ENCODE measurements around the gene SLC26A4. TPM values are rescaled to one million over a fixed set of nuclear protein-coding genes. Genes with fewer than 3 reads are reported as not detected.

Gene SLC26A4
- total RNA-seq, 4 donors from 2014 or later, result 0.39 to 0.66 (median 0.51) TPM

- no peak overlapping the region for H3K27ac ChIP-seq
Measured at GRCh38 chr7:107700570-107700969, 39.9 kb downstream of the SLC26A4 start.

GRCh38 chr7:107701191-107701590 lies 40.6 kb downstream of the SLC26A4 start:
- TF ChIP-seq EP300 (IDR thresholded peaks at IDR 0.05), result no peak
- no peak for TF ChIP-seq CTCF (IDR thresholded peaks at IDR 0.05)
- TF ChIP-seq POLR2A (IDR thresholded peaks at IDR 0.05), result no peak
- H3K9me3 ChIP-seq, result no peaks in the 10 kb centered on the region
- H3K4me1 ChIP-seq, result peaks cover 0 to 23% (median 0%) of the 10 kb centered on the region in 4 donors
- no peak overlapping the region for H3K4me3 ChIP-seq
- 37 to 42% methylated on average over 3 of the region's 3 CpGs for WGBS, 2 donors
- no peak overlapping the region for H3K27ac ChIP-seq
- H3K27me3 ChIP-seq, result no peaks in the 10 kb centered on the region
- H3K36me3 ChIP-seq, result no peaks in the 10 kb centered on the region
- no peak for DNase-seq (ENCODE audit: low spot score in 2 of 2)

More at GRCh38 chr7:107700570-107700969, 39.9 kb downstream of the SLC26A4 start:
- no peak overlapping the region for H3K4me3 ChIP-seq
- DNase-seq (ENCODE audit: low spot score in 2 of 2), result no peak
- peaks cover 0 to 23% (median 0%) of the 10 kb centered on the region in 4 donors for H3K4me1 ChIP-seq
- no peaks in the 10 kb centered on the region for H3K36me3 ChIP-seq
- no peak for TF ChIP-seq CTCF (IDR thresholded peaks at IDR 0.05)
- TF ChIP-seq EP300 (IDR thresholded peaks at IDR 0.05), result no peak
- TF ChIP-seq POLR2A (IDR thresholded peaks at IDR 0.05), result no peak
- H3K27me3 ChIP-seq, result no peaks in the 10 kb centered on the region
- H3K9me3 ChIP-seq, result no peaks in the 10 kb centered on the region

GRCh38 chr7:107703219-107703618 lies 42.6 kb downstream of the SLC26A4 start:
- Histone ChIP-seq H3K4me1 (peaks cover 0 to 16% (median 0%) of the 10 kb centered on the region in 4 donors), H3K4me3 (no peak overlapping the region), H3K9me3 (no peaks in the 10 kb centered on the region), H3K36me3 (no peaks in the 10 kb centered on the region), H3K27ac (no peak overlapping the region), H3K27me3 (no peaks in the 10 kb centered on the region)
- TF ChIP-seq EP300 (IDR thresholded peaks at IDR 0.05) (no peak), CTCF (IDR thresholded peaks at IDR 0.05) (no peak), POLR2A (IDR thresholded peaks at IDR 0.05) (no peak)
- DNase-seq (ENCODE audit: low spot score in 2 of 2), result no peak

GRCh38 chr7:107703872-107704271 lies 43.2 kb downstream of the SLC26A4 start:
- DNase-seq (ENCODE audit: low spot score in 2 of 2), result no peak
- H3K9me3 ChIP-seq, result no peaks in the 10 kb centered on the region
- no peaks in the 10 kb centered on the region for H3K27me3 ChIP-seq
- H3K4me1 ChIP-seq, result peaks cover 0 to 16% (median 0%) of the 10 kb centered on the region in 4 donors
- WGBS, 2 donors, result 61 to 91% methylated on average over 3 of the region's 3 CpGs
- H3K36me3 ChIP-seq, result no peaks in the 10 kb centered on the region
- H3K27ac ChIP-seq, result no peak overlapping the region
- no peak overlapping the region for H3K4me3 ChIP-seq
- TF ChIP-seq CTCF (IDR thresholded peaks at IDR 0.05), result no peak
- TF ChIP-seq POLR2A (IDR thresholded peaks at IDR 0.05), result no peak
- TF ChIP-seq EP300 (IDR thresholded peaks at IDR 0.05), result no peak

- H3K9me3 ChIP-seq, result no peaks in the 10 kb centered on the region
- H3K27ac ChIP-seq, result no peak overlapping the region
- TF ChIP-seq POLR2A (IDR thresholded peaks at IDR 0.05), result no peak
- no peak for TF ChIP-seq EP300 (IDR thresholded peaks at IDR 0.05)
- TF ChIP-seq CTCF (IDR thresholded peaks at IDR 0.05), result no peak
- H3K27me3 ChIP-seq, result no peaks in the 10 kb centered on the region
- H3K4me1 ChIP-seq, result no peaks in the 10 kb centered on the region
- DNase-seq (ENCODE audit: low spot score in 2 of 2), result no peak
- no peak overlapping the region for H3K4me3 ChIP-seq
- WGBS, 2 donors, result 92 to 97% methylated on average over 2 of the region's 2 CpGs
- H3K36me3 ChIP-seq, result no peaks in the 10 kb centered on the region
Measured at GRCh38 chr7:107708956-107709355, 48.3 kb downstream of the SLC26A4 start.

Measured in tibial nerve (tissue), 4 donors.